ENCODE results near the gene TEAD1.

GRCh38 chr11:12786450-12786849 lies 112.2 kb downstream of the TEAD1 start:
- TF ChIP-seq, protein P1, sequence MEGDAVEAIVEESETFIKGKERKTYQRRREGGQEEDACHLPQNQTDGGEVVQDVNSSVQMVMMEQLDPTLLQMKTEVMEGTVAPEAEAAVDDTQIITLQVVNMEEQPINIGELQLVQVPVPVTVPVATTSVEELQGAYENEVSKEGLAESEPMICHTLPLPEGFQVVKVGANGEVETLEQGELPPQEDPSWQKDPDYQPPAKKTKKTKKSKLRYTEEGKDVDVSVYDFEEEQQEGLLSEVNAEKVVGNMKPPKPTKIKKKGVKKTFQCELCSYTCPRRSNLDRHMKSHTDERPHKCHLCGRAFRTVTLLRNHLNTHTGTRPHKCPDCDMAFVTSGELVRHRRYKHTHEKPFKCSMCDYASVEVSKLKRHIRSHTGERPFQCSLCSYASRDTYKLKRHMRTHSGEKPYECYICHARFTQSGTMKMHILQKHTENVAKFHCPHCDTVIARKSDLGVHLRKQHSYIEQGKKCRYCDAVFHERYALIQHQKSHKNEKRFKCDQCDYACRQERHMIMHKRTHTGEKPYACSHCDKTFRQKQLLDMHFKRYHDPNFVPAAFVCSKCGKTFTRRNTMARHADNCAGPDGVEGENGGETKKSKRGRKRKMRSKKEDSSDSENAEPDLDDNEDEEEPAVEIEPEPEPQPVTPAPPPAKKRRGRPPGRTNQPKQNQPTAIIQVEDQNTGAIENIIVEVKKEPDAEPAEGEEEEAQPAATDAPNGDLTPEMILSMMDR (IDR thresholded peaks at IDR 0.05): no peak
- no peak for TF ChIP-seq POLR2A (IDR thresholded peaks at IDR 0.05)
